HG02885 (cell line): ENCODE measurements around the gene INSRR.

Experiments used
- ATAC-seq: cut with Tn5 transposase; IDR thresholded peaks from one replicate; pipeline ENCODE4 v1.9.1; 2021; ENCODE audit warnings: mild to moderate bottlenecking; ENCODE audit not compliant: unreplicated experiment, poor library complexity

Gene INSRR

GRCh38 chr1:156836892-156837291, 22.0 kb downstream of the INSRR start:
- ATAC-seq: no peak

GRCh38 chr1:156836041-156836654, 22.8 kb downstream of the INSRR start:
- ATAC-seq: peak; percentile 52

DNA sequence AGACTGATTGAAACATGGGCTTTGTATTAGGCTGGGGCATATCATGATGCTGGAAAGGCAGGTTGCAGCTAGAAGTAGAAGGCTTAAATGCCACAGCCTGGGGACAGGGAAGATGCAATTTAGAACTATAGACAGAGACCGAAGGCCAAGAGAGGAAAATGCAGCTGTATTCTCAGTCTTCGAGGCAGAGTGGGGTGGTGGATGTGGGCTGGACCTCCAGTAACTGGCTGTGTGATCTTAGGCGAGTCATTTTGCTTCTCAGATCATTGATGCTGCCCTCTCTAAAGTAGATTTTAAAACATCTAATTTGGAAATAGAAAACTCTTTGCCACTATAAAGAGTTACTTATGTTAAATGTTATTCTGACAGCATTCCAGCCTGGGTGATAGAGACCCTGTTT, 24.6 kb downstream of the INSRR start:
- no peak for ATAC-seq

GRCh38 chr1:156833603-156834002, 25.3 kb downstream of the INSRR start:
- ATAC-seq: no peak

DNA sequence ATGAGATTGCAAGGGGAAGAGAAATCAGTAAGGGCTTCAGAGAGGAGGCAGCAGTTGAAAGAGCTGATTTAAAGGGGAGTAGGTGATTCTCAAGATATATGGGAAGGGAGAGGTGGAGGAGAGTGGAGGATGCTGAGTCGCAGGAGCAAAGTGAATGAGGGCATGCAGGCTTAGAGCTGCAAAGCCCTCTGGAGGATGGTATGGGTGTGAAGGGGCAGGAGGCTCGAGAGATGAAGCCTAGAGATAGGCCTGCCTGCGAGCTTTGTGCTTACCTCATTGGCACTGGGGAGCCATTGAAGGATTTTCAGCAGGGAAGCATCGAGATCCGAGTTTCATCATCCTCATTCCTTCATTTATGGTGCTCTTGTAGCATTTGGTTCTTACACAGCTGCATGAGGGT, 26.5 kb downstream of the INSRR start:
- no peak for ATAC-seq

- no peak for ATAC-seq
These were observed 30.4 kb downstream of the INSRR start for GRCh38 chr1:156828400-156829124.

DNA sequence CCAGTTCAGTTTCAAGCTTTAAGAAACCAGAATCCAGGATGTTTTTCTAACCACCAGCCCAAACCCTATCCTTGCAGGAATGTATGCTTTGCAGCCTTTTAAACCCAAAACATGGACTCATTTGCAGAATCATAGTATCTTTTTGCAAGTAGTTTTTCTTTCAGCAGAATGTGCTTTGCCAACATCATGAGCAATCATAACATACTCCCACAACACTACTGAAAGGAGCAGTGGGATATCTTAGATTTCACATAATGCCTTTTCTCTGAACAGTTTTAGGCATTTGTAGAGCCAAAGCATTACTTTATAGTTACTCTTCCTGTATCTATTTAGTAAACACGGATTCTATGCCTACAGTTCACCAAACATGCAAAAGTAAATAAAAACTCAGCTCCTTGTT, 32.3 kb downstream of the INSRR start:
- ATAC-seq: no peak

GRCh38 chr1:156823210-156823790, 35.6 kb downstream of the INSRR start:
- no peak for ATAC-seq

GRCh38 chr1:156822680-156823079, 36.2 kb downstream of the INSRR start:
- no peak for ATAC-seq

DNA sequence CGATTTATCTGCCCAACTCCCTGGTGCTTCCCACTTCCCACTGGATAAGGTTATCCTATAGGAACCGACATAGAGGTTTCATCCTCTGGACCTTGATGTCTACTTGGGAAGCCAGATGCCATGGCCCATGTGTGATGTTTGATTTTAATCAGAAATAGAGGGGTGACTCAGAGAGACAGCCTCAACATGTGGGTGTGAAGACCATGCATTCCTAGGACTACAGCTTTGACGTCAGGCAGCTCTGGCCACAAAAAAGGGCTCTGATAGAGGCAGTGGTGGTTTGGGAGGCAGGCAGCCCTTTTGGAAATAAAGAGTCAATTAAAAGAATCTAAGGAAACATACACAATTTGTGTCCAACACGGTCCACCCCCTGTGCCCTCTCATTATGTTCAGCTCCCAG, 37.1 kb downstream of the INSRR start:
- ATAC-seq: no peak

DNA sequence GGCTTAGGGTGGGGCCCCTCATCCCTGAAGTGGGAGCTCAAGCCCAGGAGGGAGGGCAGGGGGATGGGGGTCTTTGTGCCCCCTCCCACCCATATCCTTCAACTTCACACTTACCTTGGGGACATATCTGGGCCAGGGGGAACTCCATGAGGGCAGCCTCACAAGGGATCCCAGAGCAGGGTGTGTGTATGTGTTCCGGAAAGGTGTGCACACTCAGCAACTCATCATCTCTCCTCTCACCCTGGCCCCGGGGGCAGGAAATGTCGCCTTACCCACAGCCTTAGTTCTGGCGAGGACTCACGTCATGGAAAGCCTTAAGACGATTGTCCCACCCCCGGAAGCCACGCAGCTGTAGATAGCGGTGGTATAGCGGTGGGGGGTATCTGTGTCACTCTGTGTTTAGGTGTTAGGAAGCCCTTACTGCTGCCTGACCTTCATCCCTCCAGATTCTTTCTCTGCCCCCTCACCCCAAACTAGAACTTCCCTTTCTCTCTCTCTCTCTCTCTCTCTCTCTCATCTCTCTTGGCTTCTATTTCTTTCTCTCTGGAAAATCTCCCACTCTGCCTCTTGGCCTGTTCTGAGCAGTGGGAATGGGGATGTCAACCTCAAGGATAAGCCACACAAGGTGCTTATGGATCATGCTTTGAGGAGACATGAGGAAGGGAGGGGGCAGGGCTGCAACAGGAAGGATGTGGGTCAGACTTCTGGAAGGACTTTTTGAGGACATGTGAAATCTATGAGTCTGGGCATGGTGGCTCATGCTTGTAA, 42.2 kb downstream of the INSRR start, which contains the start of gene SH2D2A:
SH2D2A (minus strand) TSS at position 288 of the 768 bp plus-strand sequence; CDS start at position 148, 140 bp downstream.
- peak; percentile 69 for ATAC-seq

DNA sequence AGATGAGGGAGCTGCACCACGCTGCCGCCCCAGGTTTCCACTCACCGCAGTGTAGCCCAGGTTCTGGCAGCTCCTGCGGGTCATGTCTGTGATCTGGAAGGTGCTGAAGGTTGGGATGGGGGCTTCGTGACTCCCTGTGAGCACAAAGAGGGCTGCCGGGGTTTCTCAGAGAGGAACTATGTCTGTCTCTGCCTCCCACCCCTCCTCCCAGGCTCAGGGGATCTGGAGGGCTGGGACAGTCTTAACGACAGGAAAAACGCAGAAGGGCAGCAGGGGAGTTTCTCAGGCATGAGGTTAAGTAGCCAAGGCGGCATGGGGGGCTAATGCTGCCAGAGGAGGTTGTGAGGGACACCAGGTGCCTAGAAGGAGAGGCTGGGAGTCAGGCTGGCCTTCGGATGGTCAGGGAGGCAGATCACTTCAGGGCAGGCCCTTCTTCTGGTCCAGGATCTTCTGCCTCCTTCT, 42.9 kb downstream of the INSRR start:
- no peak for ATAC-seq

- ATAC-seq: no peak
These were observed 43.5 kb downstream of the INSRR start for GRCh38 chr1:156815307-156815826.

GRCh38 chr1:156814571-156815260, 44.2 kb downstream of the INSRR start:
- no peak for ATAC-seq

- peak; percentile 77 for ATAC-seq
These were observed 45.0 kb downstream of the INSRR start for GRCh38 chr1:156813750-156814570.

DNA sequence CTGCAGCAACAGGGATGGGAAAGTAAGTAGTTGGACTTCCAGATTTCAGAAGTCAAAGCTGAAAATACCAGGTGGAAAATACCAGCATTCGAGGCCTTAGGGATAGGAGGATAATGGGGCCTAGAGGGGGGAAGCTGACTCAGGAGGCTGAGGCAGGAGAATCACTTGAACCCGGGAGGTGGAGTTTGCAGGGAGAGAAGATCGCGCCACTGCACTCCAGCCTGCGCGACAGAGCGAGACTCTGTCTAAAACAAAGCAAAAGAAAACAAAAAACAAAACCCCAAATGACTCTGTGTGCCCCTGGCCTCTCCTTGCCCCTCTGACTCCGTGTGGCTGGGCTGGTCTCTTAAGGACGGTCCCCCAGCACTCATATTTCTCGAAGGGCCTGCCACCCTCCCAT, 45.6 kb downstream of the INSRR start:
- no peak for ATAC-seq

DNA sequence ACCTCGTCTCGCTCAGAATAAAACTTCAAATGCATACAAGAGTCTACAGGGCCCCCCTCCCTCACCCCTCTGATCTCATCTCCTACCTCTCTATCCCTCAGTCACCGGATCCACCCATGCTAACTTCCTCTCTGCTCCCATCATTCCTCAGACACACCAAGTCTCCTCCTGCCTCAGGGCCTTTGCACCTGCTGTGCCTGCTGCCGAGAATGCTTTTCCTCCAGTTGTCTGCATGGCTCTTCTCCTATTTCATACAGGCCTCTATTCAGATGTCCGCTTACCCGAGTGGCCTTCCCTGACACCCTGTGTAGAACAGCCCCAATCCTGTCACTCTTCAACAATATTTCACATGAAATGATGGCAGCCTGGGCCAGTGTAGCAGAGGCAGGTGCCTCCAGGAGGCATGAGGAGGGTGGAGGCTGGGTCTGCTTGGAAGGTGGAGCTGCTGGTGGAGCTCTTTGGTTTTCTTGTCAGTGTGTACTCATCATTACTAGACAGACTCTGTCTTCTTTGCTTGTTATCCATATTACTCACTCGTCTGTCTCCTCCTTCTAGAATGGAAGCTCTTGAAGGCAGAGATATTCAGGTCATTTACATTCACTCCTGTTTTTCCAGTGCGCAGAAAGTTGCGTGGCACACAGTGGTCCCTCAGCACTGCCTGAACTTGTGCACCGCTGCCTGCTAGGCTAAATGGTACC, 46.5 kb downstream of the INSRR start:
- ATAC-seq: no peak

GRCh38 chr1:156811168-156811567, 47.7 kb downstream of the INSRR start:
- ATAC-seq: no peak
